Urinary bladder (tissue), 4 donors: Measurements from ENCODE around the gene RNFT2. TPM values are rescaled to one million over a fixed set of nuclear protein-coding genes. Genes with fewer than 3 reads are reported as not detected.

Experiments used
- DNase-seq: peaks from one replicate; pipeline ENCODE4 v3.0.0-alpha.2; 2015; ENCODE audit errors: extremely low spot score
- H3K27ac ChIP-seq: one replicate; pipeline ENCODE4 v1.5.1; 2013; ENCODE audit warnings: low read depth, mild to moderate bottlenecking, moderate library complexity
- H3K36me3 ChIP-seq: one replicate; pipeline ENCODE4 v1.6.1; 2013; ENCODE audit warnings: mild to moderate bottlenecking, moderate library complexity; ENCODE audit not compliant: insufficient read depth
- H3K4me1 ChIP-seq: one replicate; pipeline ENCODE4 v1.6.1; 2013; ENCODE audit warnings: mild to moderate bottlenecking, moderate library complexity; ENCODE audit not compliant: insufficient read depth
- H3K4me3 ChIP-seq: one replicate; pipeline ENCODE4 v1.5.1; 2013; ENCODE audit warnings: low read depth, low read length
- WGBS: extraction: QIAGEN DNeasy Blood & Tissue Kit; methylation state at CpG from one replicate; pipeline ENCODE4 v1.1.7; 2013; 5-methylcytosine and 5-hydroxymethylcytosine counted together
- polyA plus RNA-seq: library from polyadenylated mRNA; stranded (reverse); fragments of 200-250 nt; gene quantifications from one replicate; pipeline ENCODE4 v1.2.3, GENCODE V29; 2013
- total RNA-seq: library from RNA; depleted of rRNA; stranded (reverse); fragments of >200 nt; gene quantifications from one replicate; pipeline ENCODE4 v1.2.3, GENCODE V29; 2014
- donor health status: healthy with polysubstance abuse.
- donor health status: healthy.

The RNFT2 gene
- total and polyA plus RNA-seq, 2 donors = 0.35 to 1.1 TPM

- DNase-seq = no peak
- H3K27ac ChIP-seq = no peak overlapping the region
- 74% methylated on average over 11 of the region's 11 CpGs for WGBS
- no peaks in the 10 kb centered on the region for H3K36me3 ChIP-seq
- no peaks in the 10 kb centered on the region for H3K4me1 ChIP-seq
- no peak overlapping the region for H3K4me3 ChIP-seq
These were observed 118.6 kb downstream of the RNFT2 start for GRCh38 chr12:116856729-116857128.

- 39% methylated on average over 5 of the region's 5 CpGs for WGBS
- Histone ChIP-seq H3K4me3 (no peak overlapping the region), H3K4me1 (no peaks in the 10 kb centered on the region), H3K36me3 (no peaks in the 10 kb centered on the region), H3K27ac (no peak overlapping the region)
- DNase-seq = no peak
These were observed 121.0 kb downstream of the RNFT2 start for GRCh38 chr12:116859079-116859478.

- WGBS = 52% methylated on average over 3 of the region's 3 CpGs
- Histone ChIP-seq H3K27ac (no peak overlapping the region), H3K4me3 (no peak overlapping the region), H3K4me1 (no peaks in the 10 kb centered on the region), H3K36me3 (no peaks in the 10 kb centered on the region)
- DNase-seq = no peak
These were observed 122.1 kb downstream of the RNFT2 start for GRCh38 chr12:116860263-116860662.

- Histone ChIP-seq H3K4me3 (no peak overlapping the region), H3K36me3 (no peaks in the 10 kb centered on the region), H3K4me1 (no peaks in the 10 kb centered on the region), H3K27ac (no peak overlapping the region)
- WGBS = 22% methylated on average over 12 of the region's 12 CpGs
- no peak for DNase-seq
These were observed 123.2 kb downstream of the RNFT2 start for GRCh38 chr12:116861320-116861719.

- Histone ChIP-seq H3K4me3 (no peak overlapping the region), H3K27ac (no peak overlapping the region), H3K4me1 (no peaks in the 10 kb centered on the region), H3K36me3 (no peaks in the 10 kb centered on the region)
- WGBS = 97% methylated on average over 4 of the region's 4 CpGs
- DNase-seq = no peak
These were observed 124.1 kb downstream of the RNFT2 start for GRCh38 chr12:116862167-116862566.

GRCh38 chr12:116863275-116863767, 125.2 kb downstream of the RNFT2 start:
- Histone ChIP-seq H3K4me3 (no peak overlapping the region), H3K36me3 (no peaks in the 10 kb centered on the region), H3K27ac (no peak overlapping the region), H3K4me1 (no peaks in the 10 kb centered on the region)
- 46% methylated on average over 6 of the region's 6 CpGs for WGBS
- no peak for DNase-seq

GRCh38 chr12:116864371-116865160, 126.5 kb downstream of the RNFT2 start:
- Histone ChIP-seq H3K4me1 (no peaks in the 10 kb centered on the region), H3K36me3 (no peaks in the 10 kb centered on the region), H3K4me3 (no peak overlapping the region), H3K27ac (no peak overlapping the region)
- DNase-seq = no peak
- 47% methylated on average over 13 of the region's 13 CpGs for WGBS

GRCh38 chr12:116867523-116867922, 129.4 kb downstream of the RNFT2 start:
- Histone ChIP-seq H3K36me3 (no peaks in the 10 kb centered on the region), H3K27ac (no peak overlapping the region), H3K4me1 (no peaks in the 10 kb centered on the region), H3K4me3 (no peak overlapping the region)
- no peak for DNase-seq
- 88% methylated on average over 2 of the region's 2 CpGs for WGBS

GRCh38 chr12:116870306-116870705, 132.2 kb downstream of the RNFT2 start:
- 64% methylated on average over 4 of the region's 4 CpGs for WGBS
- Histone ChIP-seq H3K36me3 (no peaks in the 10 kb centered on the region), H3K4me1 (no peaks in the 10 kb centered on the region), H3K27ac (no peak overlapping the region), H3K4me3 (no peak overlapping the region)
- DNase-seq = no peak

- no peak overlapping the region for H3K4me3 ChIP-seq
- H3K27ac ChIP-seq = no peak overlapping the region
- no peak for DNase-seq
- no peaks in the 10 kb centered on the region for H3K36me3 ChIP-seq
- 92% methylated on average over 4 of the region's 4 CpGs for WGBS
- H3K4me1 ChIP-seq = no peaks in the 10 kb centered on the region
These were observed 136.3 kb downstream of the RNFT2 start for GRCh38 chr12:116874324-116874995.

GRCh38 chr12:116876151-116876869, 138.2 kb downstream of the RNFT2 start:
- H3K4me1 ChIP-seq = no peaks in the 10 kb centered on the region
- no peak for DNase-seq
- WGBS = 6% methylated on average over 19 of the region's 19 CpGs
- no peak overlapping the region for H3K27ac ChIP-seq
- no peaks in the 10 kb centered on the region for H3K36me3 ChIP-seq
- no peak overlapping the region for H3K4me3 ChIP-seq

GRCh38 chr12:116878567-116879508, 140.7 kb downstream of the RNFT2 start:
- no peak overlapping the region for H3K4me3 ChIP-seq
- H3K4me1 ChIP-seq = no peaks in the 10 kb centered on the region
- no peak for DNase-seq
- H3K27ac ChIP-seq = no peak overlapping the region
- WGBS = 1% methylated on average over 55 of the region's 55 CpGs
- no peaks in the 10 kb centered on the region for H3K36me3 ChIP-seq
